HL-60 (cell line): ENCODE measurements around the gene SUPT3H.

ENCODE experiments used
- CTCF ChIP-seq: IDR thresholded peaks from one replicate; pipeline ENCODE4 v1.5.1; 2011; ENCODE audit warnings: low read length, control low read depth, inconsistent platforms; ENCODE audit not compliant: insufficient read depth
- GABPA ChIP-seq: IDR thresholded peaks from 2 replicates; pipeline ENCODE4 v1.6.1; 2012; ENCODE audit warnings: low read depth
- POLR2AphosphoS5 ChIP-seq: IDR thresholded peaks from 2 replicates; pipeline ENCODE4 v1.6.1; 2012; ENCODE audit warnings: low read depth
- REST ChIP-seq: IDR thresholded peaks from 2 replicates; pipeline ENCODE4 v1.6.1; 2012; ENCODE audit warnings: low read depth; ENCODE audit not compliant: insufficient replicate concordance
- SPI1 ChIP-seq: IDR thresholded peaks from 2 replicates; pipeline ENCODE4 v1.6.1; 2012; ENCODE audit warnings: low read depth, mild to moderate bottlenecking, borderline replicate concordance

- no peak for TF ChIP-seq CTCF
- TF ChIP-seq POLR2AphosphoS5 = no peak
- no peak for TF ChIP-seq GABPA
- no peak for TF ChIP-seq REST
- no peak for TF ChIP-seq SPI1
These were observed 84.4 kb downstream of the SUPT3H start for GRCh38 chr6:45293306-45293705.
